ENCODE data around the gene HID1.
A peak's percentile ranks its signal among the peaks of the same experiment; 100 is the strongest.

Gene HID1

DNA sequence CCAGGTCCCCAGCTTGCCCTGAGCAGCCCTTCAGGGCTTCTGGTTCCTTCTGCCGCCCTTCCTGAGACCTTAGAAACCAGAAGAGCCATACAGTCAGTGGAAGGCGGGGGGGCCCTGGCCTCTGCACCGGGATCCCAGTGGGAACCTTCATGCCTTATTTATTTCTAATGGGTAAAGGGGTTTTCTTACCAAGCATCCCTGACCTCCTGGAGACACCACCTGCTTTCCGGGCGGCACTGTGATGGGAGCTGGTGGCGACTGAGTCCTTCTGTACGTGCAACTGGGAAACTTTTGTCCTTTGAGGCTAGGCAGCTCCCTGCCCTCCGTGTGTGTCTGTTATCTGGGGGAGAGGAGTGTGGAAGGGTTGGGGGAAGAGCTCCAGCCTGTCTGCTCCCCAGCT, 32.7 kb upstream of the HID1 start:
- TF ChIP-seq CTCF (IDR thresholded peaks at IDR 0.05; ENCODE audit: extremely low read depth, missing control alignments) = no peak
- DNase-seq (ENCODE audit: low spot score) = peak; percentile 15

DNA sequence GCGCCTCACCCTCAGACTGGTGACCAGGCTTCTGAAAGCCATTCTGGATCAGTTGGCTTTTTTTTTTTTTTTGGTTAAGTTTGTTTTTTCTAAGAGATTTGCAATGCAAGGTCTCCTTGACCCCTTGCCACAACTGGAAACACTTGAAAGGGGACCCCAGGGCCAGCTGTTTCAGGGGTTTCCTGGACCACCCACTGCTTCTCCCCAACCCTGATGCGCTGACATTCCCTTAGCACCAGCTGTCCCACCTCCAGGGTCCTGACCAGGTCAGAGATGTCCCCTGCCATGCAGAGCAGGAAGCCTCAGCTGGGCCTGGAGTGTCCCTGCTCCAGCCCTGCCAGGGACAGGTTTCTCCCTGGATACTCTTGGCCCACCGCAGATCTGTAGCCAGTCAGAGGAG, 31.8 kb upstream of the HID1 start:
- DNase-seq (ENCODE audit: low spot score) = peak; percentile 8

DNA sequence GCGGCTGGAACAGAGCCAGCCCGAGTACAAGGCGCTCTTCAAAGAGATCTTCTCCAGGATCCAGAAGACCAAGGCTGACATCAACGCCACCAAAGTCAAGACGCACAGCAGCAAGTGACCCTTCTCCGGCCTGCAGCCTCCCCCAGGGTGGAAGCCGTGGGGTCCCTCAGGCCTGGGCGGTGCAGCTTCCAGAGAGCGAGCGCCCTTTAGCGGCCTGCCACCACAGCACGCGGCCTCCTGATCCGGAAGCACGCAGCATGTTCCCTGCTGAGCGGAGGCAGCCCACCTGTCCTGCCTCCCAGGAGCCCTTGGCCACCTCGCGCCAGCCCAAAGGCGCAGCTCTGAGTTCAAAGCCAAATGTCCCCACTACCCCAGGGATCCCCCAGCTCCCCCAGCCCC, 31.4 kb upstream of the HID1 start:
- no peak for TF ChIP-seq CTCF (IDR thresholded peaks at IDR 0.05; ENCODE audit: extremely low read depth, missing control alignments)
- DNase-seq (ENCODE audit: low spot score) = no peak

More for the DNA sequence above, 31.8 kb upstream of the HID1 start:
- no peak for TF ChIP-seq CTCF (IDR thresholded peaks at IDR 0.05; ENCODE audit: extremely low read depth, missing control alignments)

DNA sequence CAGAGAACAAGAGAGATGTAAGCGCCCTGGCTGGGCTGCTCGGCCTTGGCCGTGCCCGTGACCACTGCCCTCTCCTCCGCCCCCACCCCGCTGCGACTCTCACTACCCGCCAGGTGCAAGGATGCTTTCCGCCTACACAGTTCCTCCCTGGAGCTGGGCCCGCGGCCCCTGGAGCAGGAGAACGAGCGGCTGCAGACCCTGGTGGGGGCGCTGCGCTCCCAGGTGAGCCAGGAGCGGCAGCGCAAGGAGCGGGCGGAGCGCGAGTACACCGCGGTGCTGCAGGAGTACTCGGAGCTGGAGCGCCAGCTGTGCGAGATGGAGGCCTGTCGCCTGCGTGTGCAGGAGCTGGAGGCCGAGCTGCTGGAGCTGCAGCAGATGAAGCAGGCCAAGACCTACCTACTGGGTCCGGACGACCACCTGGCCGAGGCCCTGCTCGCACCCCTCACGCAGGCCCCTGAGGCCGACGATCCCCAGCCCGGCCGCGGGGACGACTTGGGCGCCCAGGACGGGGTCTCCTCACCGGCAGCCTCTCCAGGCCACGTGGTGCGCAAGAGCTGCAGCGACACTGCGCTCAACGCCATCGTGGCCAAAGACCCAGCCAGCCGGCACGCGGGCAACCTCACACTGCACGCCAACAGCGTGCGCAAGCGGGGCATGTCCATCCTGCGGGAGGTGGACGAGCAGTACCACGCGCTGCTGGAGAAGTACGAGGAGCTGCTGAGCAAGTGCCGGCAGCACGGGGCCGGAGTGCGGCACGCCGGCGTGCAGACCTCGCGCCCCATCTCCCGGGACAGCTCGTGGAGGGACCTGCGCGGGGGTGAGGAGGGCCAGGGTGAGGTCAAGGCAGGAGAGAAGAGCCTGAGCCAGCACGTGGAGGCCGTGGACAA, 30.8 kb upstream of the HID1 start:
- DNase-seq (ENCODE audit: low spot score) = peak; percentile 13
- no peak for TF ChIP-seq CTCF (IDR thresholded peaks at IDR 0.05; ENCODE audit: extremely low read depth, missing control alignments)

DNA sequence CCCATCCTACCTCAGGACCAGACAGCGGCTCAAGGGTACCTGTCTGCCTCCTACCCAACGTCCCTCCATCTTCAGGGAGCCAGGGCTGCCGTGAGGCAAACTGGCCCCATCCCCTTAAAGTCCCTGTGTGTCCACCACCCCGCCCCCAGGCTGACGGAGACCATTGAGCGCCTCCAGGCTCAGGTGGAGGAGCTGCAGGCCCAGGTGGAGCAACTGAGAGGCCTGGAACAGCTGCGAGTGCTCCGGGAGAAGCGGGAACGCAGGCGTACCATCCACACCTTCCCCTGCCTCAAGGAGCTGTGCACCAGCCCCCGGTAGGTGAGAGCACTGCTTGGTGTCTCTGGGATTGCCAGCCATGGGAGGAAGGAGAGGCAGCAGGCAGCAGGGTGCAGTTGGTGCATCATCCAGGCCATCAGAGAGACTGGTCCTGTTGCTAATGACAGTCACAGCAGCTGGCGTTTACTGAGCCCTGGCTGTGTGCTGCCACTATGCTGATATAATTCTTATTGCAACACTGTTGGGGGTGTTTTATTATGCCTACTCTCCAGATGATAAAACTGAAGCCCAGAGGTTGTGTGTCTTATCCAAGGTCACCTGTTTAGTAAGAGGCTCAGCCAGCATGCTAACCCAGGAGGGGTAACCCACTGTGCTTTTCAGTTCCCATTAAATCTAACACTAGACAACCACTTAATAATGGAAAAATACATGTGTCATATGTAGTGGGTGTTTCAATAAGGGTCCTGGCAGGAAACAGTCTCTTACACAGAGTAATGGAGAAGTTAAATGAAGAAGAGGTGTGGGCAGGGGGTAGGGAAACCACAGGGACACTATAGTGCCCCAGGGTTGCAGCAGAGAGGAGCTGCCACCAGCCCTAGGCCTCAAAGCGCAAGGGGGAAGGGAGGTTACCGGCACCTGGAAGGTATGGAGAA, 29.6 kb upstream of the HID1 start:
- peak; percentile 9 for DNase-seq (ENCODE audit: low spot score)
- TF ChIP-seq CTCF (IDR thresholded peaks at IDR 0.05; ENCODE audit: extremely low read depth, missing control alignments) = no peak

DNA sequence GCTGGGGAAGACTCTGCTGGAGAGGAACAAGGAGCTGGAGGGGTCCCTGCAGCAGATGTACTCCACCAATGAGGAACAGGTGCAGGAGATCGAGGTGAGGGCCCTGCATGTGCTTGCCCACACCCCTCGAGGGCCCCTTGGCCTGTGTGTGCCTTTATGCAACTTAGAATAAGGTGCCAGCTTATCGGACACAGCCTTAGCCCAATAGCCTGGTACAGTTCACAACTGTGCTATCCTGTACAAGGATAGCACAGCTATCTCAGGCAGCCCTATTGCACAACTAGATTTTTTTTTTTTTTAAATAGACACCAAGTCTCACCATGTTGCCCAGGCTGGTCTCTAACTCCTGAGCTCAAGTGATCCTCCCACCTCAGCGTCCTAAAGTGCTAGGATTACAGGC, 27.0 kb upstream of the HID1 start:
- DNase-seq (ENCODE audit: low spot score) = no peak
- TF ChIP-seq CTCF (IDR thresholded peaks at IDR 0.05; ENCODE audit: extremely low read depth, missing control alignments) = no peak

GRCh38 chr17:74998783-74999182, 26.2 kb upstream of the HID1 start:
- no peak for DNase-seq (ENCODE audit: low spot score)
- no peak for TF ChIP-seq CTCF (IDR thresholded peaks at IDR 0.05; ENCODE audit: extremely low read depth, missing control alignments)
